HS-5 (cell line): ENCODE results near the gene QRFP.
"Not testable (repeated sequence)": the region's sequence is repeated elsewhere in the genome, so short reads cannot be mapped to it uniquely, and the experiment has no call there.

Source experiments
- DNase-seq: peaks from one replicate; pipeline ENCODE4 v3.0.0-alpha.2; 2012; ENCODE audit warnings: low read depth

QRFP gene

DNA sequence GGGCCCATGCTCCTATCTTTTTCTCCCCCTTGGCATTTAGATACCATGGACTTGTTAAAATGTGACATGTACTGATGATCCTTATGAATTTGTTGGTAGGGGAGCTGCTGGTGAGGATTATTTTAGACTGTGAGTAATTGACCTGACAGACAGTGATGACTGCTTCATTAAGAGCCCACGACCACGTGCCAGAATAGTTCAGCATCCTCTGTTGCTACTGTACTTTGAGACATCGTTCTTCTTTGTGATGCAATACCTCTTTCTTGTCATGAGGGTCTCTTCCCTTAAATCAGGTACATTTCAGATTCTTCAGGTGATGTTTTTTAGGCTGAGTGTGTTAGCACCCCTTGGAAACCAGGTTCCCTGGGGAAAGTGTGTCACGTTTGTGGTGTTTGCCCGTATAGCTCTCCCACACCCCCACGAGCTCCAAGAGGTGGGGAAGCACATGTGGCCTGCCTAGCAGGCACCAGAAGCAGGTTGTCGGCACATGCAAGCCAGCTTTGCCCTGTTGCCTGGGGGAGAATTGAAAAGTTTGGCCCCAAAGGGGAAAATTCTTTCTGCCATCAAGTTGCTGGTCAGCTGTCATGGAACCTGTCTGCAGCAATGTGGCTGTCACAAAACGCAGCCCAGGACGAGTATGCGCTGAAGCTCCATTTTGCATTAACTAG is 25.1 kb downstream of the QRFP start:
- no peak for DNase-seq

DNA sequence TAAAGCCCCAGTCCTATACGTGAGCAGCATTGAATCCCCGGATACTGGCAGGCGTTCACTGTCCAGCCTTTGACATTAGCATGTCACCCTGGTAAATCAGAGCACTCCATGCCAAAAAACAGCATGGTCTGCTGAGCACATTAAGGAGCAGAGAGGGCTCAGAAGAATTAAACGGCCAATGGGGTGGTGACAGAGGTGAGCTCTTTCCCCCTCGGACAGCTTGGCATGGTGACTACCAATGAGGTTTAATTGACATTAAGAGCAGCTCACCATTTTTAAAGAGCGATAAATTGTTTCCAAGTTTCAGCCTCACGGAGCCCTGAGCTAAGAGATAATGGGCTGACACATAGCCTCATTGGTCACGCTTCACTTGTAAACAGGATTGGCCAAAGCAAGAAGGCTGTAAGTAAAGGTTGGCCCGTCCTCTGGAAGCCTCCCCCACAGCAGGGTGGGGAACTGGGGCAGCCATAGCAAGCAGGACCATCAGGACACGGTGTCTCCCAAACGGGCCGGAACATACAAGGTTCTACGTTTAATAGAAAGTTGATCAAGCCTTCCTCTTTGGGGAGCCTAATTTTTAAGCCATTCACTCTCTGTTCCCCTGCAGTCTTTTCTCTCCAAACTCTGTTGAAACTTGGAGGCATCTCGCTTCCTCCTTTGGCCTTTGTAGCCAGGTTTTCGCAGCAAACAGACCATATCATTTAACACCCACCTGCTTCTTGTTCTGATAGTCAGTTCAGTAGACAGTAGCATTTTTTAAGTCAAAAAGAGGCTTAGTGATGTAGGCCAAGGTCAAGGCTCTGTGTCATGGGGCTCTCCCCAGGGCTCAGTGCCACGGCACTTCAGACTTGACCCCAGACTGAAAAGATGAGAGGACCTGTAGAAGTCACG is 25.9 kb downstream of the QRFP start:
- no peak for DNase-seq

DNA sequence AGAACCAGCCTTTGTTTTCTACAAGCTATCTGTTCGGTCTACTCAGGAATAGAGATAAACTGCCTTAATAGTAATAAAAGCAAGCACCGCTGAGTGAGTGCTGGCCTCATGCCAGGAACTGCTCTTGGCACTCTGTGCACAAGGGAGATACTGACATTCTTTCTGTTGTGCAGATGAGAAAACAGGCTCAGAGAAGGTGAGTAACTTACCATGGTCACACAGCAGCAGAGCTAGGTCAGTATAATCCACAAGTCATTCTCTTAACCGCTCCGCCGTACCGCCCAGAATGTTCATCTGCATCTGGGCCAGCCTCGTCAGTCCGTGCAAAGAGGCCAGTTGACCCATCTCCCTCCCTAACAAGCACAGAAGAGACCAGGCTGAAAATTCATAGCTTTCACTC is 27.4 kb downstream of the QRFP start:
- DNase-seq, result no peak

DNA sequence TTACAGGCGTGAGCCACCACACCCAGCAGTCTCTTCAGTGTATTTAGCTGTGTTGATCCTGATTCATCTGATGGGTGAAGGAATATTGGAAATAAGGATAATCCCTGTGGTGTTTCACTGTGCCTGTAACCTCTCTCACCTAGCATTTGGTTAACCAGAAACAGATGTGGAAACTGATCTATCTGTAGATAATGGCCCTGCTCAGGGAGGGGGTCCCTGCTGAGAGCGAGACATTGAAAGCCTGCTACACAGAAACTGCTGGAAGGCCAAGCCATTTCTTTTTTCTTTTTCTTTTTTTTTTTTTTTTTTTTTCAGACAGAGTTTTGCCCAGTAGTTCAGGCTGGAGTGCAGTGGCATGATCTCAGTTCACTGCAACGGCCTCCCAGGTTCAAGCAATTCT is 28.4 kb downstream of the QRFP start:
- no peak for DNase-seq

DNA sequence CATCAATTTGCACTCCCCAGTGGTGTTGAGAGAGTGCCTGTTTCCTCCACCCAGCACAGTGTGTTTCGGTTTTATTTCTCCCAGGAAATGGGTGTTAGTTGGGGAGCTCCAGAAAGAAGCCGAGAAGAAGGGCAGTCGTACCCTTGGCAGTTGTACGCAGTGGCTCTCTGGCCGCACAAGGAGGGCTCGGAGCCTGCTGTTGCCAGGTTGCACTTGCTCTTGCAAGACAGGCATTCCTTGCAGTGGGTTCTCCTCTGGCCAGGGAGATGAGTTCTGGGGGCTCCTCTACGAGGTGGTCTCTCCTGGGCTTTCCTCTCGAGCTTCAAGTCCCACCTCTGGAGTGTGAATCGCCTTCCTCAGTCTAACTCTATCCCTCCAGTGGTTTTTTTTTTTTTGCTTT is 29.1 kb downstream of the QRFP start:
- DNase-seq, result no peak

DNA sequence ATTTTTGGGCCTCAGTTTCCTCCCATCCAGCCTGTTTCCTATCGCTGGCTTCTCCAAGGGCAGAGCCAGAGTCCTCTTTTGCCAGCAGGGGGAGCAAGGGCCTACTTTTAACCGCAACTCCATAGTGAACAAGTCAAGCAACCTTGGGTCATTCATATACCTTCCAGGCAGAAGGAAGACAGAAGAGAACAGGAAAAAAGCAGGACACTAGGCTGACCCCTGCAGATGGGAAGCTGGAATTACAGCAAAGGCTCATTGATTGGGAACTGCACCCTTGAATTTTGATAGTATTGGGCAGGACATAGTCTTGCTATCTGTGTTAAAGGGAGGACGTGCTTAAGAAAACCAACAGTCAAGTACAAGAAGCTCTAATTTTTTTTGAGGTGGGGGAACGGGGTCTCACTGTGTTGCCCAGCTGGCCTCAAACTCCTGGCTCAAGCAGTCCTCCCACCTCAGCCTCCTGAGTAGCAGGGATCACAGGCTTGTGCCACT is 30.1 kb downstream of the QRFP start:
- DNase-seq, result peak; percentile 74

DNA sequence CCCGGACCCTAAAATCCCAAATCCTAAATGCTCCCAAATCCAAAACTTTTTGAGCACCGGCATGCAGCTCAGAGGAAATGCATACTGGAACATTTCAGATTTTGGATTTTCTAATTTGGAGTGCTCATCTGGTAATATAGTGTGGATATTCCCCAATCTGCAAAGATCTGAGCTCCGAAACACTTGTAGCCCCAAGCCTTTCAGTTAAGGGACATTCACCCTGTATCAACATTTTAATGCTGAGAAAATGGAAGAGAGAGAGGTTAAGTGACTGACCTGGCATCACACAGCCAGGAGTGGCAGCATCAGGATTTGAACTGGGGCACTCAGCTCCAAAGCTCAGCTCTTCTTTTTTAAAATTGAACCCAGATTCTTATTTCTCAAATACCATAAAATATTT is 30.7 kb downstream of the QRFP start:
- no peak for DNase-seq

DNA sequence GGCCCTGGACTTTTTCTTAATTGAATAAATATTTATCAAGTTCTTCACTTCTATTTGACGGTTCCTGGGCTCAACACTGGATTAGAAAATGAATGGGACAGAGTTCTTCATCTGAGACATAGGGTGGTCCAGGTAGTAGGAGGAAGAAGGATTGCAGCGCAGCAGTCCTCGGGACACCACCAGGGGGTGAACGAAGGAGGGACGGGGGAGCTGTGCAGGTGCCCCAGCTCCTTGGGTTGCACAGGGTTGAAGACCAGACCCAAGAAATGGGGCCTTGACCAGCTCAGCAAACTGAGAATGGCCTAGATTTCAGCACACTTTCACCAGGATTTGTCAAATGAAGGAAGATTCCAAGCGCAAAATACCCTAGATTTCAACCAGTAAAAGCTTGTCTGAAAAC is 32.1 kb downstream of the QRFP start:
- no peak for DNase-seq

DNA sequence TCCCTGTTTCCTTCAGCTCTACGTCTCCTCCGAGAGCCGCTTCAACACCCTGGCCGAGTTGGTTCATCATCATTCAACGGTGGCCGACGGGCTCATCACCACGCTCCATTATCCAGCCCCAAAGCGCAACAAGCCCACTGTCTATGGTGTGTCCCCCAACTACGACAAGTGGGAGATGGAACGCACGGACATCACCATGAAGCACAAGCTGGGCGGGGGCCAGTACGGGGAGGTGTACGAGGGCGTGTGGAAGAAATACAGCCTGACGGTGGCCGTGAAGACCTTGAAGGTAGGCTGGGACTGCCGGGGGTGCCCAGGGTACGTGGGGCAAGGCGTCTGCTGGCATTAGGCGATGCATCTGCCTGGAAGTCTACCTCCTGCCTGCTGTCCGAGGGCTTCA is 33.9 kb downstream of the QRFP start:
- DNase-seq, result no peak

DNA sequence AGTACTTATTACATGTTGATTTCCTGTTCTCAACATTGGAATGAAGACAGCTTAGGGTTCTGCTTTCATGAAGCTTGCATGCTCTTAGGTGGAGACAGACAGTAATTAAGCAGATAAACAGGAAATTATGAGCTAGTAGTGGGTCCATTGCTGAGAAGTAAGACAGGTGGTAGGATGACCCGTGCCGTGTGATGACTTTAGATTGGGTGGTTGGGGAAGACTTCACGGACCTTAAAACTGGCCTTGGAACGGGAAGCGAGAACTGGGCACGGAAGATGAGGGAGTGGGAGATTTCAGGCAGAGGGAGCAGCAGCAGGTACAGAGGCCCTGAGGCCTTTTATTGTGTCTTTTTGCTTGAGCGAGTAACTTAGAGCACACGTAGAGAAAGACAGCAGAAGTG is 34.4 kb downstream of the QRFP start:
- no peak for DNase-seq

DNA sequence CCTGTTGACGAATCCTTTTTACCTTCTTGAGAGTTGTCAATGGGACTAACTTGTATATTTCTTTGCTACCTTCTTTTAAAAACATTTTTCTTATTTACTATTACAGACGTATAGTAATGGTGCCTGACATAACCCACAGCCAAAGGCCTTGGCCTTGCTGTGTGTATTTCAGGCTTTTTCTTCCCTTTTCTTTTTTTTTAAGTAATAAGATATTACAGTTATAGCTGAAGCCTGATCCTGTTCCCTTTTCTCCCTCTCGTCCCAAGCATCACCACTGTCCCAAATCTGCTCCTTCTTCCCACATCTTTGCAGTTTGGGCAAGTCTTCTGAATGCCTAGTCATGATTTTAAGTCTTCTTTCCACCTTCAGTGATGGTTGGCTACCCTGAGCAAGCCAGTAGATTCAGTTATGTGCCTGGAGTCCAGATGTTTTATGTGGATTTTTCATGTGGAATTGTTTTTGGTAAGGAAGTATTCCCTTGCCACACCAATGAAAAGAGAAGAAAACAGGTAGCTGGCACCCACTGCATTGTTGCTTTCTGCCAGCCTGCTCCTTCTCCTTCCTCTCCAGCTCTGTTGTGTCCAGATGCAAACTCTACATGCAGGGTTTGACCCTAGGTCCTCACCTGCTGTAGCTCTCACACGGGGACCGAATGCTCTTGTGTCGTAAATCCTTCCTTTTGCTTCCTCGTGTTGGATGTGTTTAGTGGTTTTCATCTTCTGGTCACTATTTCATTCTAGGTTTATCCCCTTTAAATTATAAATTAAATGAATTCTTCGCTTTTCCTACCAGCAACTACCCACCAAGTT is 35.0 kb downstream of the QRFP start:
- no peak for DNase-seq

DNA sequence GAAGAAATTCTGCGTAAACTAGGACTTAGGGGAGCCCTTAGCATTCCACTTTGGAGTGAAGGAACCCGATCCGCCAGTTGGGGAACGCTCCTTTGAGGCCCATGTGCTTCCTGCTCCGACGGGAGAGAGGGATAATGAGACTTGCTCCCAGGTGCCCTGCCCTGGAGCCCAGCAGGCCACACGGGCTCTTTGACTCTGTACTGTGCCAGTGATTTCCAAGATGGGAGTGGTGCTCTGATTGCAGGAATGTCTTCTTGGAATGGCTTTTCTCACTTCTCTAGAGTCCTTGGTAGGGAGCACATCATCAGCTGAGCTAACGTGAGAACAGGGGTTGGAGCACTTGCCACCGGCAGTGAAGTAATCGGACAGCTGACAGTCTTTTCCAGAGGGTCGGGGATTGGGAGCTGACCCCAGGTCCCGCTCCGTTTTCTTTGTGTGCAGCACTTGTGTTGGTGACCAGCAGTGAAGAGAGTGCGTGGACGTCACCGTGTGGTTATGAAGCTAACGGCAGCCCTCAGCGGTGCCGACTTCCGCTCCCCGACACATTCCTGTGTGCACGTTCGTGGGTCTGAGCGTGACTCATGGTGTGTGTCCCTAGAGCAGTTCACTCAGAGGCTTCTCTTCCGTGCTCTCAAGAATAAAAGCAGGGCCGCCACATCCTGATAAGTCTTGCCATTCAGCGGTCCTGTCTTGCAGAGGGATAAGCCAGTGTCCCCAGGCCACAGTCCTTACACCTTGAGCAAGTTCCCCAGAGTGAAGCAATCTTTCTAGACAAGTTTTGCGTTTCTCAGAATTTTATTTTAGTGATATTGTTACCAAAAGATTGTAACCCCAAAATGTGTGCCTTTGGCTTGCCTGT is 35.9 kb downstream of the QRFP start:
- DNase-seq, result peak; percentile 87

DNA sequence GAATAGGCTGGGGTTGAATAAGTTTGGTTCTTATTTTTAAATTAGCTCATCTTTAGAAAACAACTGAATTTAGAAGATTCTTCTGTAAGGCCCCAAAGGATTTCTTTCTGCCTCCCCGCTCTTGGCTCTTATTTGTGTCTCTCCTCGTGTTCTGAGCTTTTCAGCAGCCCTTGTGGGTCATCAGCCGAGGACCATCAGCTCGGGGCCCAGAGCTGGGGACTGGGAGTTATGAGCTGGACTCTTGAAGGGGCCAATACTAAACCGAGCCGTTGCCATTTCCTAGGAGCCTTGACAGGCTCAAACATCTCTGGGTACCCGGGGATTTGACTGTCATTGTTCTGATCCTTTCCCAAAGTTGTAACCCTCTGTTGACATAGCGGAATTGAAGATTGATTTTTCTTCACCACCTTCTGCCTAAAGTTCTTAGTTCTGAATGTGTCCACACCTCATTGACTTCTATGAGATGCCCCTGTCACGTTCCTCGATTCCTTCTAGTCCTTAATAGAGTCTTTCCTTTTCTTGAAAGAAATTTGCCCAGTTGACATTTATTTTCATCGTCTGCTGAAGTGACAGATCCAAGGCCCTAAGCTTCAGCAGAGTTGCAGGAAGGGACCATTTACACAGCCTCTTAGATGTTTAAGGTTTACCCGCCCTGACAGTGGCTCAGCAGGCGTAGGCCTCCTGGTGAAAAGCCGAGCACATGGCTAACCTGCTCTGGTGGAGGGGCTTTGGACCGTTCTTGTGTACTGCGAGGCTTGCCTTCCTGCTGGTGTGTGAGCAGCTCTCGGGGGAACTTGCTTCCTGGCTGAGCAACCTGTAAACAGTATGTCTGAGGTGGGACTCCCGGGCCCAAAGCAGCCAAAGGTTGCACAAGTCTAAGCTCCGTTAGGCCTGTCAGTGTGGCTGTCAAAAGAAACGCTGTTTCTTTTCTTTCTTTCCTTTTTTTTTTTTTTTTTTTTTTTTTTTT is 37.6 kb downstream of the QRFP start:
- DNase-seq, result no peak

DNA sequence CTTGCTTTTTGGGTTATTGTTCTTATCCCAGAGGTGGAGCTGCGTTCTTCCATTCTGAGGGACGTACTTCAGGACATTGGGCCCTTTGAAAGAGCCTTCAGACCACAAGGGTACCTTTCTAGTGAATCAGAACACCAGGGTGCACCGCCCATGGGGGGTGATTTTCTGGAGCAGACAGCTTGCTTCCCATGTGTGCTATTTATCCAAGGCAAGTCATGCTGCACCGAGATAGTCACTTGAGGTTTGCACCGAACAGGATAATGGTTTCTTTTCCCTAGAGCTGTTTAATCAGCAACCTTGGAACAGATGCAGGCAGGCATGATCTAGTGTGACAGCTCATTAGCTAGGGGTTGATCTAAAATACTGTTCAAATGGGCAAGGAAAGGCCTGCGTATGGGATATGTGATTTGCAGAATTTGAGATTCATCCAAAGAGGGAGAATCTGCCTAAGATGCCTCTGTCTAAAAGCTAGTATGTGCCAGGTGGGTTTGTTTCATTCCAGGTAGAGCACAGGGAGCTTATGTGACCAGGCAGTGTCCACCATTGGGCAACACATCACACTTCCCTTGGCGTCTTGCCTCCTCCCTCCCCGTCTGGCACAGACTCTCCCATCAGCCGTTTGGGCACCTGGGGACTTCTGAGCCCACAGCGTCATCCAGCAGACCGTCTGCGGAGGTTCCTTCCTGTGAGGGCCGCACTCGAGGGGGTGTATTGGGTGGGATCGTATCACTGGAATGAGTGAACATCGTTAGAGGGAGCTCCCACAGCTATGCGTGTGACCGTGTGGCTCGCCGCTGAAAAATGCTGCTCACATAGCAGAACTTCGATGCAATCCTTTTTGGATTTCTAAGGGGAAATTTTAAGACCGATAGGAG is 38.5 kb downstream of the QRFP start:
- peak; percentile 80 for DNase-seq

DNA sequence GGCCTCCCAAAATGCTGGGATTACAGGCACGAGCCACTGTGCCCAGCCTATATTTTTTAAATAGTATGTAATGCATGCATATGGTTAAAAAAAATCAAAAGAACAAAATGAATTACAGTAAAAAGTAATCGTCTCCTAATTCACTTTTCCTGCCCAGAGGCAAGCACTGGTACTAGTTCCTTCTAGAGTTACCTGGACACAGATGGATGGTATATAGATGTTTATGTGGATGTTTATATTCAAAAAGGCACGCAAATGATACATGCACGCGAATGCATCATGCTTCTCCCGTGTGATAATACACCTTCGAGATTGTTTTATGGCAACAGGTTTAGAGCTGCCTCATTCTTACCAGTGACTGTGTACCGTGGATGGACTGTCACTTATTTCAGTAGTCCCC is 40.1 kb downstream of the QRFP start:
- no peak for DNase-seq

DNA sequence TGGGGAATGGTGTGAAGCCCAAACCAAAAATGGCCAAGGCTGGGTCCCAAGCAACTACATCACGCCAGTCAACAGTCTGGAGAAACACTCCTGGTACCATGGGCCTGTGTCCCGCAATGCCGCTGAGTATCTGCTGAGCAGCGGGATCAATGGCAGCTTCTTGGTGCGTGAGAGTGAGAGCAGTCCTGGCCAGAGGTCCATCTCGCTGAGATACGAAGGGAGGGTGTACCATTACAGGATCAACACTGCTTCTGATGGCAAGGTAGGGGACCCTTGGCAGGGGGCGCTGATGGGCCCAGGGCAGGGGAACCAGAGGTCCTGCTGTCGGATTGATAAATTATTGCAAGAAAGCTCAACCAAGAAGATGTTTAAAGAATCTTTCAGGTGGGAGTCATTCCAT is 41.8 kb downstream of the QRFP start:
- no peak for DNase-seq

DNA sequence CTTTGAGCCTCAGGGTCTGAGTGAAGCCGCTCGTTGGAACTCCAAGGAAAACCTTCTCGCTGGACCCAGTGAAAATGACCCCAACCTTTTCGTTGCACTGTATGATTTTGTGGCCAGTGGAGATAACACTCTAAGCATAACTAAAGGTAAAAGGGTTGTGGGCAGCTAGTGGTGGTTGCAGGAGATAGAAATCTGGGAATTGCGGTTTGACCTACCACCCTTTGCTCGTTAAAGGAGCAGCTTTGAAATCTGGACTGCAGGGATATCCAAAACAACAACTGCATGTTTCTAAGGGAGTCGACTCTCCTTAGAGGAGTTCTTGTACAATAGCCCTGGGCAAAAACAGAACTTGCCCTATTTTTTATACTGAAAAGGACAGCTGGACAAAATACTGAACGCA is 42.5 kb downstream of the QRFP start:
- no peak for DNase-seq

DNA sequence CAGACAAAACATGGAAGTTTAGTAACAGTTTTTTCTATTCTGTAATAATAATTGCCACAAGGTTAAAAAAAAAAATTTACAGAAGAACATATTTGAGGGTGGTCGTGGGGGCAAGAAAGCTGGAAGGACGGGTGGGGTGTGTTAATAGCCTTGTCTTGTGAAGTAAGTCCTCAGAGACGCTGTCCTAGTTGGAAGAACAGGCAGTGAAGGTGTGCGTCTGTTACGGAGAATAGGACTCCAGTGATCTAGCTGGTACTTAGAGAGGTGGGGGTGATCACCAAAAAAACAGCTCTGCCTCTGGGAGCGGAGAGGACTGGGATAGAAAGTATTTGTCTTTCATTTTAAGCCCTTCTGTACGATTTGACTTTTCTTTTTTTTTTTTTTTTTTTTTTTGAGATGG is 43.8 kb downstream of the QRFP start:
- DNase-seq, result no peak

DNA sequence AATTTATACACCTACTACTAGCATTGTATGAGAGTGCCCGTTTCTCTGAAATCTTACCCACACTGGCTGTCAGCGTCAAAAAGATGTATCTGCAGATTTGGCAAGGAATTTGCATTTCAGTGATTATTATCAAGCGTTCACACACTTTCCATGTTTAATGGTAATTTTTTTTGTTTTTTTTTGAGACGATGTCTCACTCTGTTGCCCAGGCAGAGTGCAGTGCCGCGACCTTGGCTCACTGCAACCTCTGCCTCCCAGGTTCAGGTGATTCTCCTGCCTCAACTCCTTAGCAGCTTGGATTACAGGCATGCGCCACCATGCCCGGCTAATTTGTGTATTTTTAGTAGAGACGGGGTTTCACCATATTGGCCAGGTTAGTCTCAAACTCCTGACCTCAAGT is 47.3 kb downstream of the QRFP start:
- DNase-seq, result no peak

DNA sequence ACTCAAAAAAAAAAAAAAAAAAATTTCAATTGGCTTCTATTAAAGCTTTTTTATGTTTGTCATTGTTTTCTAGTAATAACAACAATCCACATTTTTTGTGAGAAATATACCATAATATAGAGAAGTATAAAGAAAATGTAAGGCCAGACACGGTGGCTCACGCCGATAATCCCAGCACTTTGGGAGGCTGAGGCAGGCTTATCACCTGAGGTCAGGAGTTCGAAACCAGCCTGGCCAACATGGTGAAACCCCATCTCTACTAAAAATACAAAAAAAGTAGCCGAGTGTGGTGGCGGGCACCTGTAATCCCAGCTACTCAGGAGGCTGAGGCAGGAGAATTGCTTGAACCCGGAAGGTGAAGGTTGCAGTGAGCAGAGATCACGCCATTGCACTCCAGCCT is 48.1 kb downstream of the QRFP start:
- DNase-seq, result not testable (repeated sequence)
